Measurements from ENCODE around the gene THBD.

GRCh38 chr20:23035731-23036130, 13.7 kb downstream of the THBD start:
- TF ChIP-seq CTCF (IDR thresholded peaks at IDR 0.05; ENCODE audit: low read length) = no peak
- no peak for TF ChIP-seq EZH2phosphoT487 (IDR thresholded peaks at IDR 0.05; ENCODE audit: low read length)
